Colonic mucosa (tissue), 4 donors: ENCODE results near the gene NRG3. TPM values are rescaled to one million over a fixed set of nuclear protein-coding genes. Genes with fewer than 3 reads are reported as not detected.
"Not testable (repeated sequence)": the region's sequence is repeated elsewhere in the genome, so short reads cannot be mapped to it uniquely, and the experiment has no call there.

Source experiments
- DNase-seq: peaks from one replicate; pipeline ENCODE4 v3.0.0-alpha.2; 2020
- H3K27ac ChIP-seq: fragments of 200-600 bp; one replicate; pipeline ENCODE4 v1.8.0; 2021
- H3K27me3 ChIP-seq: fragments of 200-600 bp; one replicate; pipeline ENCODE4 v1.8.0; 2021
- H3K36me3 ChIP-seq: fragments of 200-600 bp; one replicate; pipeline ENCODE4 v1.8.0; 2021
- H3K4me1 ChIP-seq: fragments of 200-600 bp; one replicate; pipeline ENCODE4 v1.8.0; 2021; ENCODE audit warnings: mild to moderate bottlenecking
- H3K4me3 ChIP-seq: fragments of 200-600 bp; one replicate; pipeline ENCODE4 v1.8.0; 2021
- H3K9ac ChIP-seq, 2 donors: one replicate each; pipeline ENCODE4 v1.7.0; 2013; ENCODE audit warnings: control low read depth in 2 of 2, low read depth in 2 of 2, low read length in 2 of 2
- H3K9me3 ChIP-seq: fragments of 200-600 bp; one replicate; pipeline ENCODE4 v1.8.0; 2021
- intact Hi-C: fragments of 100-400 bp; cut with DNase I; formaldehyde crosslinking; loops from one replicate; pipeline ENCODE4 v1.14.1; 2022
- total RNA-seq, 2 donors: library from RNA; stranded (reverse); fragmentation: NEBNext Ultra II Directional in 1 of 2; extraction: Animal tissue kit (Norgen Biotek cat#: 25700) in 1 of 2; gene quantifications; one replicate each; pipeline ENCODE4 v1.2.1, GENCODE V29; 2021
- TF ChIP-seq, protein P1 (sequence below): fragments of 200-600 bp; IDR thresholded peaks from one replicate; pipeline ENCODE4 v1.8.0; 2022; ENCODE audit warnings: antibody characterized with exemption, mild to moderate bottlenecking
- donor health status: healthy.
- donor health status: DM: no; HTN: no; CAD: no.
- donor health status: DM: no; HTN: no; CAD: no.

The NRG3 gene
- total RNA-seq, 2 donors from 2014 or later = 0.24 TPM; not detected in 1

GRCh38 chr10:82986216-82986615 is 1111.2 kb downstream of the NRG3 start:
- intact Hi-C loops = no loop called here
- Histone ChIP-seq H3K36me3 (no peaks in the 10 kb centered on the region), H3K27ac (no peak overlapping the region), H3K9ac (no peak overlapping the region), H3K27me3 (no peaks in the 10 kb centered on the region), H3K4me3 (no peak overlapping the region), H3K4me1 (no peaks in the 10 kb centered on the region), H3K9me3 (no peaks in the 10 kb centered on the region)
- TF ChIP-seq, protein P1, sequence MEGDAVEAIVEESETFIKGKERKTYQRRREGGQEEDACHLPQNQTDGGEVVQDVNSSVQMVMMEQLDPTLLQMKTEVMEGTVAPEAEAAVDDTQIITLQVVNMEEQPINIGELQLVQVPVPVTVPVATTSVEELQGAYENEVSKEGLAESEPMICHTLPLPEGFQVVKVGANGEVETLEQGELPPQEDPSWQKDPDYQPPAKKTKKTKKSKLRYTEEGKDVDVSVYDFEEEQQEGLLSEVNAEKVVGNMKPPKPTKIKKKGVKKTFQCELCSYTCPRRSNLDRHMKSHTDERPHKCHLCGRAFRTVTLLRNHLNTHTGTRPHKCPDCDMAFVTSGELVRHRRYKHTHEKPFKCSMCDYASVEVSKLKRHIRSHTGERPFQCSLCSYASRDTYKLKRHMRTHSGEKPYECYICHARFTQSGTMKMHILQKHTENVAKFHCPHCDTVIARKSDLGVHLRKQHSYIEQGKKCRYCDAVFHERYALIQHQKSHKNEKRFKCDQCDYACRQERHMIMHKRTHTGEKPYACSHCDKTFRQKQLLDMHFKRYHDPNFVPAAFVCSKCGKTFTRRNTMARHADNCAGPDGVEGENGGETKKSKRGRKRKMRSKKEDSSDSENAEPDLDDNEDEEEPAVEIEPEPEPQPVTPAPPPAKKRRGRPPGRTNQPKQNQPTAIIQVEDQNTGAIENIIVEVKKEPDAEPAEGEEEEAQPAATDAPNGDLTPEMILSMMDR = no peak
- DNase-seq = no peak

DNA sequence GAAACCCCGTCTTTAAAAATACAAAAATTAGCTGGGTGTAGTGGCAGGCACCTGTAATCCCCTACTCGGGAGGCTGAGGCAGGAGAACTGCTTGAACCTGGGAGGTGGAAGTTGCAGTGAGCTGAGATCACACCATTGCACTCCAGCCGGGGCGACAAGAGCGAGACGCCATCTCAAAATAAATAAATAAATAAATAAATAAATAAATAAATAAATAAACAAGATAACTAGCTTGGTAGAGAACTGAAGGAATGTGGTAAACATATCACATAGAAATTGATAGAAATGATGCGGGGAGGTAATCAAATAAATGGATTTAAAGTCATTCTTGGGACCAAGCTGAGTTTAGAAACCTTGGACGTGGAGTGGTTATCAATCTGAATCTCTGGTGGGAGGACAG is 1131.5 kb downstream of the NRG3 start:
- intact Hi-C loops, H3K27me3 ChIP-seq, H3K4me1 ChIP-seq, H3K27ac ChIP-seq, H3K9ac ChIP-seq, H3K4me3 ChIP-seq, DNase-seq, H3K9me3 ChIP-seq, H3K36me3 ChIP-seq: not testable (repeated sequence)

DNA sequence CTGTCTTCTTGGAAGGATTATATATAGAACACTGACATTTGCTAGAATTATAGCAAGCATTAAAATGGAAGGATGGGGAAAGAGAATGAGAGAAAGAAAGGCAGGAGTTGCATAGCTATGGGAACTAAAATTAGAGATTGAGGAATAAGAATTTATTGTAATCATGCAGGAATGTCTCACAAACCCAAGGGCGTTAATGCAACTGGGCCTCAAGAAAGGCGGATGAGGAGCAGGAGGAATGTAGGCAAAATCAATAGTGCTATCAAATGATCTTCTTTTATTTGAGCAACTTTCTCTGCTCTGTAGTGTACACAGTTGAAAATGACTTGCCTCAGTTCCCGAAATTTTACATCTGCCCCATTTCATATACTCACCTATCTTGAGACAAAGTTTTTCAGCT is 1132.5 kb downstream of the NRG3 start:
- Histone ChIP-seq H3K9ac (no peak overlapping the region), H3K9me3 (no peaks in the 10 kb centered on the region), H3K27ac (no peak overlapping the region), H3K36me3 (no peaks in the 10 kb centered on the region), H3K4me1 (no peaks in the 10 kb centered on the region), H3K27me3 (no peaks in the 10 kb centered on the region), H3K4me3 (no peak overlapping the region)
- DNase-seq = no peak
- TF ChIP-seq, protein P1 = no peak
- intact Hi-C loops = no loop called here

- Histone ChIP-seq H3K4me3 (no peak overlapping the region), H3K4me1 (no peaks in the 10 kb centered on the region), H3K9me3 (no peaks in the 10 kb centered on the region), H3K9ac (no peak overlapping the region), H3K27ac (no peak overlapping the region), H3K36me3 (no peaks in the 10 kb centered on the region), H3K27me3 (no peaks in the 10 kb centered on the region)
- TF ChIP-seq, protein P1 = no peak
- no peak for DNase-seq
- intact Hi-C loops = no loop called here
Observed at GRCh38 chr10:83012866-83013265, 1137.9 kb downstream of the NRG3 start.

DNA sequence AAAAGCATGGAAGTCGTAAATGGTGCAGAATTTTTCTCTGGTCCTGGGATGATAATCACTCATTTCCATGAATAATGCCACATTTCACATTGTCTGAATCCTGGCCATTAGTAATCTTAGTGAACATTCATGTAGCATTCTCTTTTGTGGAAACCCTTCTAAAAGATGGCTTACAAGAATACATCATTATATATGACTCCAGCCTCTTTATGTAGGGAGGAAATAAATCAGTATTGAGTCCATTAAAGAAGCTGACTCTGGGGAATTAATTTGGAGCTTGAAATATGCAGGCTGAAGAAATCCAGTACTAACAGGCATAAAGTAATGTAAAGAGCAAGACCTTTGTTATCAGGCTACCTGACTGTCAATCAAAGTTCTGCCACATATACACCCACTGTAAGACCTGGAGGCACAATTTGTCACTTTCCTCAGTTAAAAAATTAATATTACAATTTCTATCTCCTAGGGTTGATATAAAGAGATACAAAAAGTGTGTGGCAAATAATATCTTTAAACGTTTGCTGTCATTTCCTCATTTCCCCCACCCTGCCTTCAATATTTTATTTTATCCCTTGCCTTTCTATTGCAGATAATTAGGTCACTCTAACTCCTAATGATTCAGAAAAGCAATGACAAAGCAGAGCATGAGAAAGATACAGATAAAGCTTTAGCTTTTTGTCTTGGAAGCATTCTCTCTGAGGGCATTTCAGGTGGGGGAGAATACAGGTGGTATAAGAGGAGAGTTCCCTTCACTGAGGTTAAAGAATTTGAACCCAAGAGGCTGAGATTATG is 1142.3 kb downstream of the NRG3 start:
- H3K4me1 ChIP-seq = no peaks in the 10 kb centered on the region
- no peak overlapping the region for H3K4me3 ChIP-seq
- no peak overlapping the region for H3K27ac ChIP-seq
- no peak overlapping the region for H3K9ac ChIP-seq
- H3K9me3 ChIP-seq = no peaks in the 10 kb centered on the region
- no peak for DNase-seq
- intact Hi-C loops = no loop called here
- TF ChIP-seq, protein P1 = no peak
- no peaks in the 10 kb centered on the region for H3K36me3 ChIP-seq
- H3K27me3 ChIP-seq = no peaks in the 10 kb centered on the region

DNA sequence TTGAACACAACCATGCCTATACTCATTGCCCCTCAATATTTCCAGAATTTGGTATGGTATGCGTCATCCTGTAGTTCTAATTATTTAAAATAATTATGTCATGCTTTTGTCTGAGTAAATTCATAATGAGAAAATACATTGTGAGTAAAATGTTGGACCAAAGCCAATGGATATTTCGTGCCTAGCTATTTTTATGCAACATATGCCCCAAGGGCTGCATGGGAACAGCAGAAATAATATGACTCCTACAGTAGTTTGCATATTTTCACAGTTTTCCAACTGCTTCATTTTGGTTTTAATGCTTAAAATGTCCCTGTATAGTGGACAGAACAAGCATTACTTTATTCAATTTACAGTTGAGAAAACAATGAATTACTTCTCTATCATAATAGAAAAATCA is 1148.7 kb downstream of the NRG3 start:
- Histone ChIP-seq H3K9me3 (no peaks in the 10 kb centered on the region), H3K36me3 (no peaks in the 10 kb centered on the region), H3K4me3 (no peak overlapping the region), H3K27ac (no peak overlapping the region), H3K4me1 (no peaks in the 10 kb centered on the region), H3K9ac (no peak overlapping the region), H3K27me3 (no peaks in the 10 kb centered on the region)
- TF ChIP-seq, protein P1 = no peak
- intact Hi-C loops = no loop called here
- no peak for DNase-seq
